ENCODE measurements around the gene CPLANE2.
A peak's percentile ranks its signal among the peaks of the same experiment; 100 is the strongest.
"Not testable (repeated sequence)": the region's sequence is repeated elsewhere in the genome, so short reads cannot be mapped to it uniquely, and the experiment has no call there.

The CPLANE2 gene

DNA sequence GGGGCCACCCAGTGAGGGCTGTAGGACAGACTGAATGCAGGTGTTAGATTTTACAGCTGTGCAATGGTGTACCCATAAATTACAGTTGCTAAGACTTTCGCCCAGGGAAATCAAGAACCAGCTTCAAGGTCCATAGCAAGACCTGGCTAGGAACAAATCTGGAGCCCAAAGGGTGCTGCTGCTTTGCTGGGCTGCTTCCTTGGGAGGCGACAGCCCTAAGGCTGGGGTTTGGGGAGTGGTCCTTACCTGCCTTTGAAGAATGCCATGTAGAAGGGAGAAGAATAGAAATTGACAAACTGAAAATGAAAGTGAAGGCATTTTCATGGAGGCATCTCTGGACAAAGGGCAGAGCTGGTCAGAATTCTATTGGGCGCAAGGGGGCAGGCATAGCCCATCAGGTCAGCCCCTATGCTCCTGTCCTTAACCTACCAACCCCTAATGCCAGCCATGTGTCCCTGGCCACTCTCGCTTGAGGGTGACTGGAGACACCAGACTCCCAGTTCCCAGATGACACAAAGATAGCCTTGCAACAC lies 16.9 kb downstream of the CPLANE2 start:
- H3K4me3 ChIP-seq (ENCODE audit: low read depth, low read length), result no peak overlapping the region
- no peak for TF ChIP-seq POLR2A (IDR thresholded peaks at IDR 0.05; ENCODE audit: extremely low read depth, insufficient read length)
- TF ChIP-seq, protein P1, sequence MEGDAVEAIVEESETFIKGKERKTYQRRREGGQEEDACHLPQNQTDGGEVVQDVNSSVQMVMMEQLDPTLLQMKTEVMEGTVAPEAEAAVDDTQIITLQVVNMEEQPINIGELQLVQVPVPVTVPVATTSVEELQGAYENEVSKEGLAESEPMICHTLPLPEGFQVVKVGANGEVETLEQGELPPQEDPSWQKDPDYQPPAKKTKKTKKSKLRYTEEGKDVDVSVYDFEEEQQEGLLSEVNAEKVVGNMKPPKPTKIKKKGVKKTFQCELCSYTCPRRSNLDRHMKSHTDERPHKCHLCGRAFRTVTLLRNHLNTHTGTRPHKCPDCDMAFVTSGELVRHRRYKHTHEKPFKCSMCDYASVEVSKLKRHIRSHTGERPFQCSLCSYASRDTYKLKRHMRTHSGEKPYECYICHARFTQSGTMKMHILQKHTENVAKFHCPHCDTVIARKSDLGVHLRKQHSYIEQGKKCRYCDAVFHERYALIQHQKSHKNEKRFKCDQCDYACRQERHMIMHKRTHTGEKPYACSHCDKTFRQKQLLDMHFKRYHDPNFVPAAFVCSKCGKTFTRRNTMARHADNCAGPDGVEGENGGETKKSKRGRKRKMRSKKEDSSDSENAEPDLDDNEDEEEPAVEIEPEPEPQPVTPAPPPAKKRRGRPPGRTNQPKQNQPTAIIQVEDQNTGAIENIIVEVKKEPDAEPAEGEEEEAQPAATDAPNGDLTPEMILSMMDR (IDR thresholded peaks at IDR 0.05; ENCODE audit: low read depth, low read length), result no peak
- TF ChIP-seq, protein P2, sequence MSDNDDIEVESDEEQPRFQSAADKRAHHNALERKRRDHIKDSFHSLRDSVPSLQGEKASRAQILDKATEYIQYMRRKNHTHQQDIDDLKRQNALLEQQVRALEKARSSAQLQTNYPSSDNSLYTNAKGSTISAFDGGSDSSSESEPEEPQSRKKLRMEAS (IDR thresholded peaks at IDR 0.05; ENCODE audit: low read depth, low read length), result no peak
- no peak for TF ChIP-seq MYC (IDR thresholded peaks at IDR 0.05; ENCODE audit: low read depth, low read length)
- no peak for DNase-seq (ENCODE audit: low read depth)

DNA sequence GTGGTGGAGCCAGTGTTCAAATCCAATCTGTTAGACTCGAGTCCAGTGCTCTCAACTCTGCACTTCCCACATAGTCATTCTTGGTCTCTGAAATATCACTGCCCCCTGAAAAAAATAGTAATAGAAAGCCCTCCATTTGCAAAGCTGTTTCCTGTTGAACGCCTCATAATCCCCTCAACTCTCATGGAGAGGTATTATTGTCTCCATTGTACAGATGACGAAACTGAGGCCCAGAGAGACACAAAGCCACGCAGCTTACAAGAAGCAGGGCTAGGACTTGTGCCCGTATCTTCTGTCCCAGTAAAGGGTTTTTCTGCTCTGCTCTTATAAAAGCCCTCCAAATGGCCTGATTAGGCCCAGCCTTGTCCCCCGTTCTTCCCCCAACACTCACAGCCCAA lies 18.3 kb downstream of the CPLANE2 start:
- TF ChIP-seq, protein P1 (IDR thresholded peaks at IDR 0.05; ENCODE audit: low read depth, low read length), result no peak
- no peak for TF ChIP-seq POLR2A (IDR thresholded peaks at IDR 0.05; ENCODE audit: extremely low read depth, insufficient read length)
- no peak overlapping the region for H3K4me3 ChIP-seq (ENCODE audit: low read depth, low read length)
- DNase-seq (ENCODE audit: low read depth), result no peak

DNA sequence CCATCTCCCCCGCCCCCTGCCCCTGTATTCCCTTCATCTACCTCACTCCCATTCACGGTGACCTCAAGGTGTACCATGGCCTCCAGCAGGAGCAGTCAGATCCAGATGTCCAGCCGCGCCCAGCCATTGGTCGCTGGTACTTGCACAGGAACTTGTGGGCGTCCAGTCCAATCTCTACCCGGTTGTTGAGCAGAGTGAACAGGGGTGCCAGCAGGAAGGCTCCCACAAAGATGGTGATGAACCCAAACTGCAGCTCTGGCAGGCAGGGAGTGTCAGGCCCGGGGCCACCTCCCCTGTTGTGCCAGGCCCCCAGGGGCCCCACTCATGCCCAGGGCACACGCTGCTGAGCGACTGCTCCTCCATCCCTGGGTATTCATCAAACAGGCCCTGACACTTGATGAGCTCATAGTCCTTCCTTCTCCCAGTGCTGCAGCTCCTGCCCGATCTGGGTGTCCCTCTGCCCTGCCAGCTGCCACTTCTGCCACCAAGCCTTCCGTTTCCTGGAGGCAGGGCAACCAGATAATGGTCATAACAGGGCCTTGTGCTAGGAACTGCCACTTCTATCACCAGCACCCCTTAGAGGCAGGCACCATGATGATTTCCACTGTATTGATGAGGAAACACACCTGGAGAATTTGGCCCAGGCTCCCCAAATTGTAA lies 18.8 kb downstream of the CPLANE2 start:
- DNase-seq (ENCODE audit: low read depth), result no peak
- TF ChIP-seq, protein P1 (IDR thresholded peaks at IDR 0.05; ENCODE audit: low read depth, low read length), result no peak
- no peak for TF ChIP-seq POLR2A (IDR thresholded peaks at IDR 0.05; ENCODE audit: extremely low read depth, insufficient read length)
- TF ChIP-seq, protein P2 (IDR thresholded peaks at IDR 0.05; ENCODE audit: low read depth, low read length), result no peak
- TF ChIP-seq MYC (IDR thresholded peaks at IDR 0.05; ENCODE audit: low read depth, low read length), result no peak
- H3K4me3 ChIP-seq (ENCODE audit: low read depth, low read length), result no peak overlapping the region

DNA sequence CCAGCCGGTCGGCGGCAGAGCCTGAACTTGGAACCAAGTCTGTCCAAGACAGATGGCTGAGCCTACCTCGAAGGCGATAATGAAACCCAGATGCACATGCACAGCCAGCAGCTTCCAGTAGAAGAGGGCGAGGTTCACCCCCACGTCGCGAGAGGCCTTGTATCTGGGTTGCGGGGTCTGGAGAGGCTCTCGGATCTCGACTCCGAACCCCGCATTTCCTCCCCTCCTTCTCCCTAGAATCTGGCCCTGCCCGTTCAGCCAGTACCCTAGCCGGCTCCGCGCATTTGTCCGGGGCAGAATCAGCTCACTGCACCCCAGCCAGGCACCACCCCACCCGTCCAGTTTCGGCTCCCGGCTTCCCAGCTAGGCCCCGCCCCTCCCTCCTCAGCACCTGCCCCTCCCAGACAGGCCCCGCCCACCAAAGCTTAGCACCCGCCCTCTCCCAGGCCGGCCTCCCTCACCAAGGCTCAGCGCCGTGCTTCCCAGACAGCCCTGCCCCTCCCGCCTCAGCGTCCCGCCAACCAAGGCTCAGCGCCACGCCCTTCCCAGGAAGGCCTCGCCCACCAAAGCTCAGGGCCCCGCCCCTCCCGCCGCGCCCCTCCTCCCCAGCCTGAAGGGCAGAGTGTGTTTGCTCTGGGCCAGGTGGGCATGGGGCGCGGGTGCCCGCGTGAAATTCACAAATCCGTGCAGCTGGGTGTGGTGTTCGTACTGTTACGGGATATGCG lies 19.8 kb downstream of the CPLANE2 start:
- peak; percentile 93 for DNase-seq (ENCODE audit: low read depth)
- H3K4me3 ChIP-seq (ENCODE audit: low read depth, low read length), result peak overlapping the region; percentile 38
- TF ChIP-seq, protein P1 (IDR thresholded peaks at IDR 0.05; ENCODE audit: low read depth, low read length), result no peak
- TF ChIP-seq MYC (IDR thresholded peaks at IDR 0.05; ENCODE audit: low read depth, low read length), result no peak
- TF ChIP-seq, protein P2 (IDR thresholded peaks at IDR 0.05; ENCODE audit: low read depth, low read length), result no peak

DNA sequence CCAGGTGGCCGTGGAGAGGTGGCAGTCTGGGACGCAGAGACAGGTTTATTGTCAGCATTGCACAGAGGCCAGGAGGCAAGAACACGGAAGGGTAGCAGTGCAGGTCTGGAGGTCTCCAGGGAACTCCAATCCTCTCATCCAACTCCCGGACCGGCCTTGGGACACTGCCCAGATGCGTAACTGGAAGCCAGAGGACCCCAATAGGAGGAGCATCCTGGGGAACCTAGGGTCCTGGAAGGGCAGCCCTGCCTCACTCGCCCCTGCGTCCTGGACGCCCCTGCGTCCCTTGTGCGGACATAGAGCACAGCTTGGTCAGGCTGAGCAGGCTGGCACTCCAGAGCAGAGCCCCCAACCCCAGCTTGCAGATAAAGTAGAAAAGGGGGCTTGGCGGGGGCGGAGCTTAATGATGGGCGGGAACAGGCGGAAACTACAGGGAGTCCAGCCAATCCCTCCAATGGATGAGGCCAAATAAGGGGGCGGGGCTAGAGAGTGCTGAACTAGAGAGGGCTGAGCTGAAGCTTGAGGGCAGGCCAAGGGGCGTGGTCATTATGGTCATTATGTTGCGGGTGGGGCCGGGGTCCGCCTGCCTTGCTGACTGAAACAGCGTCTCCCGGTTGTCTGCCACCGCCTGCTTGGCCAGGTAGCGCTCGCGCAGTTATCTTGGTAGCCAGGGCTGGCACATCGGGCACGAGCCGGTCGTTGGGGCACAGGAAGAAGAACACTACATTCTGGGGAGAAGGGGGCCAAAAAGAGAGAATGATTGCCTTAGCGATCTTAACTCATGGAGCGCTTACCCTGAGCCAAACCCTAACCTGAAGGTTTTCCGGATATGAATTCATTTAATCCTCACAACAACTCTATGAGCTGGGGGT lies 20.9 kb downstream of the CPLANE2 start:
- H3K4me3 ChIP-seq (ENCODE audit: low read depth, low read length), result no peak overlapping the region
- peak; percentile 52 for DNase-seq (ENCODE audit: low read depth)
- TF ChIP-seq, protein P1 (IDR thresholded peaks at IDR 0.05; ENCODE audit: low read depth, low read length), result no peak
- no peak for TF ChIP-seq MYC (IDR thresholded peaks at IDR 0.05; ENCODE audit: low read depth, low read length)

DNA sequence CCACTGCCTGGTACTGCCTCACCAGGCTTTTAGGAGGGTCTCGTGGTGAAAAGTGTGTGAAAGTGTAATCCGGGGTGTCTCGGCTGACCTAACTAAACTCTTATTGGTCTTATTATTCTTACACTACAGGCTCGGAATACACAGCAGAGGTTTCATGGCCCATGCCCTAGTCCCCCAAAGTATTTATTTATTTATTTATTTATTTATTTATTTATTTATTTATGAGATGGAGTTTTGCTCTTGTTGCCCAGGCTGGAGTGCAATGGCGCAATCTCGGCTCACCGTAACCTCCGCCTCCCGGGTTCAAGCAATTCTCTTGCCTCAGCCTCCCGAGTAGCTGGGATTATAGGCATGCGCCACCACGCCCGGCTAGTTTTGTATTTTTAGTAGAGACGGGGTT lies 21.7 kb downstream of the CPLANE2 start:
- H3K4me3 ChIP-seq (ENCODE audit: low read depth, low read length); DNase-seq (ENCODE audit: low read depth): not testable (repeated sequence)

DNA sequence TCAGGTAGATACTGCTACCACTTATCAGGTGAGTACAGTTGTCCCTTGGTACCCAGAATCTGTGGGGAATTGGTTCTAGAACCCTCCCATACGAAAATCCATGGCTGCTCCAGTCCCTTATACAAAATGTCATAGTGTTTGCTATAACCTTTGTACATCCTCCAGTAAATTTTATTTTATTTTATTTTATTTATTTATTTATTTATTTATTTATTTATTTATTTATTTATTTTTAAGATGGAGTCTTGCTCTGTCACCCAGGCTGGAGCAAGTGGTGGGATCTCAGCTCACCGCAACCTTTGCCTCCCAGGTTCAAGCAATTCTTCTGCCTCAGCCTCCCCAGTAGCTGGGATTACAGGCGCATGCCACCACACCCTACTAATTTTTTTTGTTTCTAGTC lies 23.4 kb downstream of the CPLANE2 start:
- DNase-seq (ENCODE audit: low read depth); H3K4me3 ChIP-seq (ENCODE audit: low read depth, low read length): not testable (repeated sequence)
